Activated naive CD4-positive, alpha-beta T cell treated with anti-CD3 and anti-CD28 coated beads, Interleukin-2, amount 50 U/mL, for 24 hours (primary cell): ENCODE results near the gene XRCC3.

Source experiments
- H3K27ac Mint-ChIP-seq: one replicate; pipeline ENCODE4 v1.8.0; 2021; ENCODE audit warnings: mild to moderate bottlenecking, mixed read lengths
- H3K27me3 Mint-ChIP-seq: one replicate; pipeline ENCODE4 v1.8.0; 2021; ENCODE audit warnings: mixed read lengths
- H3K36me3 Mint-ChIP-seq: one replicate; pipeline ENCODE4 v1.8.0; 2021; ENCODE audit warnings: mixed read lengths
- H3K4me1 Mint-ChIP-seq: one replicate; pipeline ENCODE4 v1.8.0; 2021; ENCODE audit warnings: mixed read lengths
- H3K4me3 Mint-ChIP-seq: one replicate; pipeline ENCODE4 v1.8.0; 2021; ENCODE audit warnings: mild to moderate bottlenecking, mixed read lengths
- H3K9me3 Mint-ChIP-seq: one replicate; pipeline ENCODE4 v1.8.0; 2021; ENCODE audit warnings: mixed read lengths

Gene XRCC3

DNA sequence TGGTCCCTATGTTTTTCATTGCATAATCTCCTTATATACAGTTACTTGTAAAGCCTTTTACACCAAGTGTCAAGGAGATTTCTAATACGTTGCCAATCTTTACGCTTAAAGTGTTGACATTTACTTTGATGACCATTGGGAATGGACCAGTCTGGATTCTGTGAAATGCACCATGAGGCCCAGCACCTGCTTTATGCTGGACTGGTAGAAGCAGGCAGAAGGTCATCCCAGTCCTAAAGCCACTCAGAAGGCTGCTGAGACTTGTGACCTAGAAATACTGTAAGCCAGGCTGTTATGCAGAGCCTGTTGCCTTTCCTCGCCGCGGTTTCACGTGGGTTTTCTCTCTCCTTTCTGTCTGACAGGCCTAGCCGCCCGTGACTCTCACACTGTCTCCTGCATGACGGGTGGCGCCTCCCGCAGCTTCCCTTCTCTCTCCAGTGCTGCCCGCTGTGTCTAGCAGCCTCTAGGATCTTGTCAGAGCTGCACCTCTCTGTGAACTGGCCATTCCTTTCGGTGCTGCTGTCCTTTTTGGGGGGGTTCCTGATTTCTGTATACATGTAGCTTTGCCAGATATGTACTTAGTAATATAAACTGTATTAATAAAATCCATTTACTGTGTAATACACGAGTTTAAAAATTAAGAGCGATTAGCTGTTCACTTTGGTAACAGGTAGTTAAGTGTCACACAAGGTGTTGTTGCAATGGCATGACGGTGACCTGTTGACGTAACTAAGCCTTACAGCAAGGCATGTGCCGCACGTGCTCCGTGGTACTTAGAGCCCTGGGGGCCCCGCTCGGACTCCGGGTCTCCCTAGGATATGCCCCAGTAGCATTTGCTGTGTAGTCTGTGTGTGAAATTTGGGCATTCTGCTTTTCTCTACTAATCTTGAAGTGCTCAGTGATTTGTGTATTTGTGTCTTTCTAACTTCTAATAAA lies 29.7 kb downstream of the XRCC3 start:
- no peaks in the 10 kb centered on the region for H3K27me3 Mint-ChIP-seq
- no peak overlapping the region for H3K4me3 Mint-ChIP-seq
- H3K36me3 Mint-ChIP-seq = peaks cover 2% of the 10 kb centered on the region
- H3K4me1 Mint-ChIP-seq = peaks cover 3% of the 10 kb centered on the region
- H3K27ac Mint-ChIP-seq = no peak overlapping the region
- H3K9me3 Mint-ChIP-seq = no peaks in the 10 kb centered on the region

DNA sequence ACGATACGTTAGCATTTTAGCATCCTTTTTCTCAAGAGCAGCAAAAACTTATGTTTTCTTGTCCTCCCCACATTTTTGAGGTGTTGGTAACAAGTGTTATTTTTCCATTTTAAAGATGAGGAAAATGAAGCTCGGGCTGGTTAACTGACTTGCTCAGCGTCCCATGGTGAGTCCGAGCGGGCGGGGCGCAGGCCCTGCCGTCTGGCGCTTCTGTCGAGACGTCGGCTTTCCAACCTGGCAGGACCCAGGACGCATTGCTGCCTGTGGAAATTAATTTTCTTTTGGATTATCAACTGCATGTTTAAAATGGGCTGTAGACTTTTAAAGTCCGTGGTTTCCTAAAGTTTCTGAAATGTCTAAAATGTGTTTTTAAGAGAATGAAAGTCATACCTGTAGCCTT lies 30.4 kb downstream of the XRCC3 start:
- peaks cover 3% of the 10 kb centered on the region for H3K4me1 Mint-ChIP-seq
- peaks cover 4% of the 10 kb centered on the region for H3K36me3 Mint-ChIP-seq
- H3K27me3 Mint-ChIP-seq = no peaks in the 10 kb centered on the region
- no peaks in the 10 kb centered on the region for H3K9me3 Mint-ChIP-seq
- no peak overlapping the region for H3K27ac Mint-ChIP-seq
- no peak overlapping the region for H3K4me3 Mint-ChIP-seq

DNA sequence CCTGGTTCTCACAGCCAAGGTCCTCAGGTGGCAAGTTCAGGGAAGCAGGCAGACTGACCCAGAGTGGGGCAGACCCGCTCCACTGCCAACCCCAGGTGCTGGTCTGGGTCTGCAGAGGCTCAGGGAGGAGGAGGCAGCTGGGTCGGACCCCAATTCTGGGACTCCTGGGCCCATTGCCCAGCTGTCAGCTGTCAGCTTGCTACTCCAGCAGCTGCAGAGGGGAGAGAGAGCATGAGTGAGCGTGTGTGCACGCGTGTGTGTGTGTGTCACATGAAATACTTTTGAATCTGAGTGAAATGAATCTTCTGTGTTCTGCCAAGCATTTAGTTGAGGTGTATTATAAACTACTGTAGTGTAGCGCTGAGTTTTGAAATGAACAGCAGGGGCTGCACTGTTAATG lies 30.8 kb downstream of the XRCC3 start:
- Mint-ChIP-seq H3K27ac (no peak overlapping the region), H3K27me3 (no peaks in the 10 kb centered on the region), H3K4me1 (peaks cover under 1% of the 10 kb centered on the region), H3K9me3 (no peaks in the 10 kb centered on the region), H3K36me3 (peaks cover 3% of the 10 kb centered on the region), H3K4me3 (no peak overlapping the region)

DNA sequence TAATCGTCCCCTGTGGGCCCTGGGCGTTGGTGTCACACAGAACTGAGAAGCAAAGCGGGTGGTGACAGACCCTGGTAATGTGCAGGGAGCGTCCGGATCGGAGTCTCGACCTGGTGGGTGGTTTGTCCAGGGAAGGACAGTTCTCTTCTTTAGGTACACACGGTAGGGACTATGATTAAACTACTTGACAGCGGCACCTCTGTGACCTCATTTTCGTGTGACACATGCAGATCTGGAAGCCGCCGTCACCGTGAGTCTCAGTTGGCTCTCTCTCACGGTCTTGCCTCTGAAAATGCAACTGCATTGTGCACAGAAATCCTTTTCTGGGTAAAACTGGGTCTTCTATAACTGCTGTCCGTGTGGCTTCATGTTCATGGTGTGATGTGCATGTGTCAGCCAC lies 32.1 kb downstream of the XRCC3 start:
- Mint-ChIP-seq H3K36me3 (peaks cover 5% of the 10 kb centered on the region), H3K9me3 (no peaks in the 10 kb centered on the region), H3K27me3 (no peaks in the 10 kb centered on the region), H3K4me3 (no peak overlapping the region), H3K27ac (no peak overlapping the region), H3K4me1 (no peaks in the 10 kb centered on the region)

DNA sequence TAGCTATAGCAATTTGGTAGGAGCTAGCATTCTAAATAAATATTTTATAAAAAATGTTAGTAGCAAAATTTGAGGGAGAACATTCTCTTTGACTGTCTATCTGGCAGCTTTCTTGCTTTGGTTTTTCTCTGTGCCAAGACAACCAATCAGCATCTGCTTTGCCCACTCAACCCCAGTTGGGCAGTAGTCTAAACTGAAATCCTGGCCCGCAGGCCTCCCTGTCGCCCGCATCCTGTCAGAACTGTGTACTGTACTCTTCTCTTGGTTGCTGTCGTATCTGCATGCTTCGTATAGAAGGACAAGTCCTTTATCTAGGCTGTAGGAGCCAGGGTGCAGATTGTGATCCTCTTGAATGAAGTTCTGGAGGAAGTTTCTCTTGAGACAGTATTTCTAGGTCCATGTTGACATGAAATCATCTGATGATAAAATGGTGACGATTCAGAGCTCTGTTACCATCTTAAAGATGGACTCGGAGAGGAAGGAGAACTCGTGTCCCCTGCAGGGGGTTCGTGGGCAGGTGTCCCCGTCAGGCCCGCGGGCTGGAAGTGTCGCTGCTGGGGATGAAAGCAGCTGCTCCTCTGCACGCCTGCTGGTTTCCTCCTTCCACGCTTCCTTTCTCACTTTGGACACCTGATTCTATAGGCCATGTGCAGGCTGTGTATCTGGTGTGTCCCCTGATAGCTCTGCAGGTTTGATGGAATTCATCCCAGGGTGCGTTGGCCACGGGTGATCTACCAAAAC lies 34.6 kb downstream of the XRCC3 start:
- H3K4me3 Mint-ChIP-seq = no peak overlapping the region
- H3K4me1 Mint-ChIP-seq = no peaks in the 10 kb centered on the region
- H3K27me3 Mint-ChIP-seq = no peaks in the 10 kb centered on the region
- H3K27ac Mint-ChIP-seq = peak overlapping the region; percentile 35
- peaks cover 11% of the 10 kb centered on the region for H3K36me3 Mint-ChIP-seq
- H3K9me3 Mint-ChIP-seq = no peaks in the 10 kb centered on the region

DNA sequence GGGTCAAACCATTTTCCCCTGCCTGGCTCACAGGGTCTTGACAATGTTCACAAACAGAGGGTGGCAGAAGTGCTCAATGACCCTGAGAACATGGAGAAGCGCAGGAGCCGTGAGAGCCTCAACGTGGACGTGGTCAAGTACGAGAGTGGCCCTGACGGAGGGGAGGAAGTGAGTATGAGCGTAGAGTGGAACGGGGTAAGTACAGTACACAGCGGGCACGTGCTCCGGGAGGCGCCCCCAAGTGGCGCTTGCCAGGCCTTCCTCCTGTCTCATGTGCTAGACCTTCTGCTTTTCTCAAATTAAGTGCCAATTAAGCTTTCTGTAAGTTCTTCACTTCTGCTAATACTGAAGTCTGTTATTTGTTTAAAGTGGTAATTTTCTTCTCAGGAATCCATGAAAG lies 35.9 kb downstream of the XRCC3 start:
- H3K4me3 Mint-ChIP-seq = no peak overlapping the region
- no peaks in the 10 kb centered on the region for H3K9me3 Mint-ChIP-seq
- no peaks in the 10 kb centered on the region for H3K4me1 Mint-ChIP-seq
- no peaks in the 10 kb centered on the region for H3K27me3 Mint-ChIP-seq
- H3K36me3 Mint-ChIP-seq = peaks cover 14% of the 10 kb centered on the region
- H3K27ac Mint-ChIP-seq = no peak overlapping the region

DNA sequence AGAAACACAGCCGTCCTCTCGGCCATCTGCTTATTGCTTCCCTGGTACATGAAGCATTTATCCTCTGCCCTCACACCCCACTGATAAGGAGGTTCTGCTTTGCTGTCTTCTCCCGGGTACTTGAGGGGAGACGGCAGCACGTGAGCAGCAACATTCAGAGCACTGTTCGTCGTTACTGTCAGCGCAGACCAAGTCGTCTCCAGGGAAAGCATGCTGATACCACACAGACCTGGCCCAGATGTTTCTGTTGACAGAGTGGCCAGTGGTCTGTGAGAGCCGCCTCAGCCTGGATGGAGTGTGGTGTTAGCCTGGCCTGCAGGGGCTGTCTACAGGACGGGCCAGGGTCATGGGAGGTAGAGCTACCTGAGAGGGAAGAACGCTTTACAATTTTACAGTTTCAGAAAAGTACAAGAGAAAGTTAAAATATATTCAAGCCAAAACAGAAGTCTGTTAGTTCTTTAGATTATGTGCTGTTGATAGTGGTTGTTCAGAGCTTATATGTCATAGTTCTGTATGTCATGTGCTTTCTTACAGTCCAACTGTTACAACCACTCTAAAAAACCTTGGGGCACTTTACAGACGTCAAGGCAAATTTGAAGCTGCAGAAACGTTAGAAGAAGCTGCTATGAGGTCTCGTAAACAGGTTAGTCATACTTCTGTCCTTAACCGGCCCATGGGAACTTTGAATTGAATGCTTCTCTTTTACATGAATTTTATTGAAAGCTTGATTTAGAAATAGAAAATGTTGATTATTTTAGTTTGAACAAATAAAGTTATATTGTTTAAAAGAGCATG lies 38.2 kb downstream of the XRCC3 start:
- no peaks in the 10 kb centered on the region for H3K27me3 Mint-ChIP-seq
- no peaks in the 10 kb centered on the region for H3K9me3 Mint-ChIP-seq
- H3K36me3 Mint-ChIP-seq = peaks cover 18% of the 10 kb centered on the region
- no peaks in the 10 kb centered on the region for H3K4me1 Mint-ChIP-seq
- H3K27ac Mint-ChIP-seq = no peak overlapping the region
- no peak overlapping the region for H3K4me3 Mint-ChIP-seq

DNA sequence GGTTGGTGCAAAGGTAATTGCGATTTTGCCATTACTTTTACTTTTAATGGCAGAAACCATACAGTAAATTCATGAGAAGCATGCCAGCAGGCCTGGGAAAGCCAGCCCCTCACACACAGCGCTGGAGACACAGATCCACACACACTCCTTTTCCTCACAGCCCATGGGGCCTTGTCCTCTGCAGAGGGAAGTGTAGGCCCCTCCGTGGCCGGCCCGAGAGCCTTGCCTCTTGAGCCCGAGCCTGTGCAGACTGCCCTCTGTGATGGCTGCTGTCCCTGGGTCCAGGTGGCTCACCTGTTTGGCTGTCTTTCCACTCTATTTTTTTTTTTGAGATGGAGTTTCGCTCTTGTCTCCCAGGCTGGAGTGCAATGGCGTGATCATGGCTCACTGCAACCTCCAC lies 39.3 kb downstream of the XRCC3 start:
- peaks cover 20% of the 10 kb centered on the region for H3K36me3 Mint-ChIP-seq
- no peaks in the 10 kb centered on the region for H3K9me3 Mint-ChIP-seq
- H3K4me3 Mint-ChIP-seq = no peak overlapping the region
- H3K4me1 Mint-ChIP-seq = no peaks in the 10 kb centered on the region
- H3K27ac Mint-ChIP-seq = no peak overlapping the region
- no peaks in the 10 kb centered on the region for H3K27me3 Mint-ChIP-seq

DNA sequence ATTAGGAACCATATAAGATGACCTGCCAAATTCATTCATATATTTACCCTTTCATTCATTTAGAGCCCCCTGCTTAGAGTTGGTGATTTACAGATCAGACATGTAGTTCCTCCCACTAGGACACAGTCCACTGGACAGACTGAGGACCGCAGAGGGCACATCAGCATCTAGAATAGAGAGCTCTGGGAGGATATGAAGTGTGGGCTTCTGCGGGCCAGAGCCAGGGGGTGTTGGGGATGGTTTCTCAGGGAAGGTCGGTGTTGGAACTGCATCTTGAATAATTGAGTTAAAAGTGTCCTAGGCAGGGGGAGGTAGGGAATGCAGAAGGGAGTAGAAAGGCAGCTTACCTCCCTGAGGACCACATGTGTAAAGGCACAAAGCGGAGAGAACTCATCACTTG lies 43.3 kb downstream of the XRCC3 start:
- no peak overlapping the region for H3K4me3 Mint-ChIP-seq
- no peaks in the 10 kb centered on the region for H3K9me3 Mint-ChIP-seq
- no peak overlapping the region for H3K27ac Mint-ChIP-seq
- H3K4me1 Mint-ChIP-seq = no peaks in the 10 kb centered on the region
- H3K36me3 Mint-ChIP-seq = peaks cover 18% of the 10 kb centered on the region
- no peaks in the 10 kb centered on the region for H3K27me3 Mint-ChIP-seq

DNA sequence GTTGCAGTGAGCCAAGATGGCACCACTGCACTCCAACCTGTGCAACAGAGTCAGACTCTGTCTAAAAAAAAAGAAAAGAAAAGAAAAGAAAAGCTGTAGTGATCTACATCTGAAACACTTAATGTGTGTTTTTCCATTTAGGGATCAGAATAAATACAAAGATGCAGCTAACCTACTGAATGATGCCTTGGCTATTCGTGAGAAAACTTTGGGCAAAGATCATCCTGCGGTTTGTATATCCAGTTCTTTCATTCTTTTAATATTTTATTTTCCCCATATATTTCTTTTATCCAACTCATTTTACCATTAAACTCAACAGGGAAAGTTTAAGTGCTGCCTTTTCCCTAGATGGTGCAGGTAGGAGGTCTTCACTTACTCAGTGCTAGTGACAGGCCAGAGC lies 45.9 kb downstream of the XRCC3 start:
- no peak overlapping the region for H3K27ac Mint-ChIP-seq
- no peaks in the 10 kb centered on the region for H3K4me1 Mint-ChIP-seq
- H3K27me3 Mint-ChIP-seq = no peaks in the 10 kb centered on the region
- H3K9me3 Mint-ChIP-seq = no peaks in the 10 kb centered on the region
- no peak overlapping the region for H3K4me3 Mint-ChIP-seq
- H3K36me3 Mint-ChIP-seq = peaks cover 10% of the 10 kb centered on the region

DNA sequence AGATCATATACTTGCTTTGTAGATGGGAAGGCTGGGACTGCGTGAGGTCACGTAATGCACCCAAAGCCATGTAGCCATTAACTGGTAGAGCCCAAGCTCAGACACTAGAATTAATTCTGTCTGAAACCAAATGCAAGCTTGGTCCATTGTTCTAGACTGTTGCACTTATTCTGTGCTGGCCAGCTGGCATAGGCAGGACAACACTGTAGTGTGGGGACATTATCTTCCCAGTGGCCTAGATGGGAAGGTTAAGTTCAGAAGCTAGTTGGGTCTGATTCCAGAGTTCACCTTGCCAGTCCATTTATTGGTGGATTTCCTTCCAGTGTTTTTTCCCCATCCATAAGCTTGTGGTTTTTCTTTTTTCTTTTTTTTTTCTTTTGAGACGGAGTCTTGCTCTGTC lies 47.1 kb downstream of the XRCC3 start:
- no peaks in the 10 kb centered on the region for H3K27me3 Mint-ChIP-seq
- H3K27ac Mint-ChIP-seq = no peak overlapping the region
- H3K4me3 Mint-ChIP-seq = no peak overlapping the region
- H3K36me3 Mint-ChIP-seq = peaks cover 9% of the 10 kb centered on the region
- H3K4me1 Mint-ChIP-seq = no peaks in the 10 kb centered on the region
- no peaks in the 10 kb centered on the region for H3K9me3 Mint-ChIP-seq

DNA sequence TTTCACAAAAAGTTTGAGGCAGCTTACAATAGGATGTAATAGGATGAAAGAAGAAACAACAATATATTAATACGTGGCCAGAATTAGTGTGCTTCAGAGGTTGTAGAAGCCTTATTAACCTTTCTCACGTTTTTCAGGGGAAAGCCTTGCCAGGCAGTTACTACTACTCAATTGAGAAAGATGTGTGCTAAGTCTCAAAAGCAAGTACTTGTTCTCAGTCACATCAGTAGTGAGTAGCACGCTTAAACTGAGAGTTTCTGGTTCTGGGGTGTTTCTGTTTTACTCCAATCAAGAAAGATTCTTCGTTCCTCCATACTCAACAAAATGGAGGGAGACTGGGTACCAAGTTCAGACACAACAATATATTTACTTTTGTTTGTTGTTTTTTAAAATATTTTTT lies 47.6 kb downstream of the XRCC3 start:
- H3K9me3 Mint-ChIP-seq = no peaks in the 10 kb centered on the region
- H3K27ac Mint-ChIP-seq = no peak overlapping the region
- H3K4me1 Mint-ChIP-seq = no peaks in the 10 kb centered on the region
- H3K27me3 Mint-ChIP-seq = no peaks in the 10 kb centered on the region
- H3K4me3 Mint-ChIP-seq = no peak overlapping the region
- peaks cover 9% of the 10 kb centered on the region for H3K36me3 Mint-ChIP-seq

DNA sequence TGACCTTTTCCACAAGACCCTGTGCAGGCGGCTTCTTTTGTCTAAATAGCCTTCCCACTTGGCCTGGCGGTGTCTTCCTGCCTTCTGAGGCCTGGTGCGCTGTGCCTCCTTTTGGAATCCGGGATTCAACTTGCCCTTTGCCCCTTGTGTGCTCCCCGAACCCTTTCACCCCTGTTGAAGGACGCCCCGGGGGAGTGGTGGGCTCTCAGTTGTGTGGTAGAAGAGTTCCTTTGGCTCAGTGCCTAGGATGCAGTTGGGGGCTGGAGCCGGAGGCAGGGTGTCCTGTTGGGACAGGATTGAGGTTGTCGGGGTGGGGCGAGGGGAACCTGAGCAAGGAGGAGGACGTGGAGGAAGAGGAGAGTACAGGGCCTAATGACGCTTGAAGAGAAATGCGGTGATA lies 51.7 kb downstream of the XRCC3 start:
- H3K27ac Mint-ChIP-seq = no peak overlapping the region
- H3K4me3 Mint-ChIP-seq = no peak overlapping the region
- peaks cover 10% of the 10 kb centered on the region for H3K36me3 Mint-ChIP-seq
- H3K9me3 Mint-ChIP-seq = no peaks in the 10 kb centered on the region
- no peaks in the 10 kb centered on the region for H3K4me1 Mint-ChIP-seq
- H3K27me3 Mint-ChIP-seq = no peaks in the 10 kb centered on the region

DNA sequence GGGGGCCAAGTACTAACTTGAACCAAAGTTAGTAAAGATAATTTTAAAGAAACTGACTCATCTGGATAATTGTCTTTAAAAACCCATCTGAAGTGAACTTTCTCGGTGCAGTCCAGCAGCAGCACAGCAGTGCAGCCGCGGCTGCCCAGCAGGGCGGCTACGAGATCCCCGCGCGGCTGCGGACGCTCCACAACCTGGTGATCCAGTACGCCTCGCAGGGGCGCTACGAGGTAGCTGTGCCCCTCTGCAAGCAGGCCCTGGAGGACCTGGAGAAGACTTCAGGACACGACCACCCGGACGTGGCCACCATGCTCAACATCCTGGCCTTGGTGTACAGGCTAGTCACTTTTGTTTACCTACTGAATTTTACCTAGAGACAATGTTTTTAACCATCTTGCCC lies 52.7 kb downstream of the XRCC3 start:
- Mint-ChIP-seq H3K9me3 (no peaks in the 10 kb centered on the region), H3K4me1 (no peaks in the 10 kb centered on the region), H3K27ac (no peak overlapping the region), H3K36me3 (peaks cover 10% of the 10 kb centered on the region), H3K27me3 (no peaks in the 10 kb centered on the region), H3K4me3 (no peak overlapping the region)

DNA sequence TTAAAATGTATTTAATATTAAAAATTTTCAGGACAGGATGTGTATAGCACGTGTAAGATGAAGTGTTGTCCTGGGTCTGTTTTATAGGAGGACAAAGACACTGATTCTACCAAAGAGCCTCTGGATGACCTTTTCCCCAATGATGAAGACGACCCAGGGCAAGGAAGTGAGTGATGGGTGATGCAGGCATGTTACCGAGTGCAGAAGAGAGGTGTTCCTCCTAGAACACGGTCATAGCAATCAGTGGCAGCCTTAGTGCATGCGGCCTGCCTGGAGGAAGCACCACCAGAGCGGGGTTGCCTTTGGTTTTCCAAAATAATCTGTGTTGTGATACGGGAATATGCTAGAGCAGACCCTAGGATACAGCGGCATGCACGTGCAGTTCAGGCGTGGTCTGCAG lies 53.2 kb downstream of the XRCC3 start:
- no peak overlapping the region for H3K4me3 Mint-ChIP-seq
- H3K27ac Mint-ChIP-seq = no peak overlapping the region
- no peaks in the 10 kb centered on the region for H3K9me3 Mint-ChIP-seq
- H3K27me3 Mint-ChIP-seq = no peaks in the 10 kb centered on the region
- peaks cover 10% of the 10 kb centered on the region for H3K36me3 Mint-ChIP-seq
- no peaks in the 10 kb centered on the region for H3K4me1 Mint-ChIP-seq

DNA sequence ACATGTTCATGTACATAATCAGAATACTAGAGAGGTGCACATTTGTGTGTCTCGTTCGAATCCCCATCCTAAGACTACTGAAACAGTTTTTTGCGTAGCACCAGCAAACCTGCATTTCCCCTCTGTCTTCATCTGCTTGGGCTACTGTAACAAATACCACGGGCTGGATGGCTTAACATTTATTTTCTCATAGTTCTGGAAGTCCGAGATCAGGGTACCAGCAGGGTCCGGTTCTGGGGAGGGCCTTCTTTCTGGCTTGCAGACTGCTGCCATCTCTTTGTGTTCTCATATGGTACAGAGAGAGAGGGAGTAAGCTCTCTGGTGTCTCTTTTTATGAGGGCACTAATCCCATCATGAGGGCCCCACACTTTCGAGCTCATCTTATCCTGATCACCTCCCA lies 55.6 kb downstream of the XRCC3 start:
- no peak overlapping the region for H3K27ac Mint-ChIP-seq
- no peaks in the 10 kb centered on the region for H3K27me3 Mint-ChIP-seq
- H3K4me1 Mint-ChIP-seq = peaks cover 2% of the 10 kb centered on the region
- H3K9me3 Mint-ChIP-seq = no peaks in the 10 kb centered on the region
- H3K36me3 Mint-ChIP-seq = peaks cover 11% of the 10 kb centered on the region
- H3K4me3 Mint-ChIP-seq = no peak overlapping the region
